ENCODE results near the gene MACF1. TPM values are rescaled to one million over a fixed set of nuclear protein-coding genes. Genes with fewer than 3 reads are reported as not detected.
A peak's percentile ranks its signal among the peaks of the same experiment; 100 is the strongest.

The MACF1 gene
- total and polyA plus RNA-seq, 10 donors, result 50.8 to 641 (median 414) TPM

DNA sequence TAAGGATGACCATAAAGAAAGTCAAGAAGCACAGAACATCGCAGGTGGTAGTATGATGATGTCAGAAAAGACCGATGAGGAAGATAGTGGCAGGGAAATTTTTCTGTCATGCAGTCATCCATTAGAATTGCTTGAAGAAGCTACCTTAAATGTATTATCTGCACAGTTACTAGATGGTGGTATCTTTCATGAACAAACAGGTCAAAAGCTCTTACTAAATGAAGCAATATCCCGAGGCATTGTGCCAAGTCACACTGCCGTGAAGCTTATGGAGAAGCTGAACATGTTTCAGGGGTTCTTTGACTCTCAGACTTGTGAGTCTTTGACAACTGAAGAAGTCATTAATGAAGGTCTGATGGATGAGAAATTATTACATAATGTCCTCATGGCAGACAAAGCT is 128.8 kb downstream of the MACF1 start:
- peak overlapping the region in 3 of 8 donors; percentile 13 to 24 (median 18) for H3K27ac ChIP-seq
- H3K4me3 ChIP-seq, result no peak overlapping the region
- H3K4me1 ChIP-seq, result peaks cover 0 to 70% (median 5%) of the 10 kb centered on the region in 6 donors
- H3K9me3 ChIP-seq, result no peaks in the 10 kb centered on the region
- no peak for DNase-seq
- intact Hi-C loops (cut with DNase I; ENCODE audit: low total_unique reads), result no loop called here
- peaks cover 0 to 100% (median 72%) of the 10 kb centered on the region in 6 donors for H3K36me3 ChIP-seq
- 63 to 92% (median 78%) methylated on average over 4 of the region's 4 CpGs for WGBS, 5 donors
- TF ChIP-seq POLR2AphosphoS5 (IDR thresholded peaks at IDR 0.05), result no peak
- TF ChIP-seq, protein P1, sequence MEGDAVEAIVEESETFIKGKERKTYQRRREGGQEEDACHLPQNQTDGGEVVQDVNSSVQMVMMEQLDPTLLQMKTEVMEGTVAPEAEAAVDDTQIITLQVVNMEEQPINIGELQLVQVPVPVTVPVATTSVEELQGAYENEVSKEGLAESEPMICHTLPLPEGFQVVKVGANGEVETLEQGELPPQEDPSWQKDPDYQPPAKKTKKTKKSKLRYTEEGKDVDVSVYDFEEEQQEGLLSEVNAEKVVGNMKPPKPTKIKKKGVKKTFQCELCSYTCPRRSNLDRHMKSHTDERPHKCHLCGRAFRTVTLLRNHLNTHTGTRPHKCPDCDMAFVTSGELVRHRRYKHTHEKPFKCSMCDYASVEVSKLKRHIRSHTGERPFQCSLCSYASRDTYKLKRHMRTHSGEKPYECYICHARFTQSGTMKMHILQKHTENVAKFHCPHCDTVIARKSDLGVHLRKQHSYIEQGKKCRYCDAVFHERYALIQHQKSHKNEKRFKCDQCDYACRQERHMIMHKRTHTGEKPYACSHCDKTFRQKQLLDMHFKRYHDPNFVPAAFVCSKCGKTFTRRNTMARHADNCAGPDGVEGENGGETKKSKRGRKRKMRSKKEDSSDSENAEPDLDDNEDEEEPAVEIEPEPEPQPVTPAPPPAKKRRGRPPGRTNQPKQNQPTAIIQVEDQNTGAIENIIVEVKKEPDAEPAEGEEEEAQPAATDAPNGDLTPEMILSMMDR (IDR thresholded peaks at IDR 0.05 in 8 of 11, conservative IDR thresholded peaks at IDR 0.05 in 3 of 11), result no peak
- TF ChIP-seq POLR2A (IDR thresholded peaks at IDR 0.05), result no peak
- no peaks in the 10 kb centered on the region for H3K27me3 ChIP-seq (replicated peaks in 1 of 7)

DNA sequence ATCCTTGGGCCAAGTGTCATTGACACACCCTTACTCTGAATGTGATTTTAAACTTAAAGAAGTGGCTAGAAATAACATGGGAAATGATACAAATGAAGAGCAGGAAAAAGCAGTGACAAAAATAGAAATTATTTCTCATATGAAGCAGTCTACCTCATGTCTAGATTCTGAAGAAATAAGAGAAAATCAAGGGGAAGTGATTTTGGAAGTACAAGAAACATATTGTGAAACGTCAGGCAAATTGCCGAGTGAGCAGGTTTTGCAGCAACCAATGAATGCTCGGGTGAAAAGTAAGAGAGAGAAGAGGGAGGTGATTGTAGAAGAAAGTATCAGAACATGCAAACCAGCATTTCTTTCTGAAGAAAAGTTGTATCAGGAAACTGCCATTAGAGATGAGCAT is 130.7 kb downstream of the MACF1 start:
- Histone ChIP-seq H3K4me1 (peaks cover 0 to 51% (median 5%) of the 10 kb centered on the region in 6 donors), H3K27ac (peak overlapping the region in 1 of 8 donors; percentile 35), H3K9me3 (no peaks in the 10 kb centered on the region), H3K36me3 (peaks cover 0 to 100% (median 80%) of the 10 kb centered on the region in 6 donors), H3K27me3 (replicated peaks in 1 of 7) (no peaks in the 10 kb centered on the region), H3K4me3 (no peak overlapping the region)
- TF ChIP-seq, protein P1 (IDR thresholded peaks at IDR 0.05 in 8 of 11, conservative IDR thresholded peaks at IDR 0.05 in 3 of 11), result no peak
- TF ChIP-seq POLR2A (IDR thresholded peaks at IDR 0.05) (no peak), POLR2AphosphoS5 (IDR thresholded peaks at IDR 0.05) (no peak)
- intact Hi-C loops (cut with DNase I; ENCODE audit: low total_unique reads), result no loop called here
- no peak for DNase-seq
- WGBS, 5 donors, result 39 to 74% (median 50%) methylated on average over 3 of the region's 3 CpGs

DNA sequence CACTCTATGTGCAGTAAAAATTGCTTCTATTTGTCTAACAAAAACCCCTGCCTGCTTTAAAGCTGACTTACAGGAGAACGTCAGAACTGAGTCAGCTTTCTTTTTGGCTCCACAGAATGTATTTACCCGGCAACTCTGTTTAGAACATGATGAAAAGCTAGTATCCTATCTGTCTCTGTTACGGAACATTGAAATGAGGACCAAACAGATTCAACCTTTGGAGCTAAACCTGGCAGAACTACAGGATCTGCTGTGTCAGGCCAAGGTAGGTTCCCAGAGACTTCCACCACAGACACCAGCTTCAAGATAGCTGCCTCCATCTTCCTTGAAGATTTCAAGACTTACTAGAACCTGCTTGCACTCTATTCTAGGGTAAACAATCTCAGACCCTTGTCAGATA is 132.6 kb downstream of the MACF1 start:
- no peaks in the 10 kb centered on the region for H3K27me3 ChIP-seq (replicated peaks in 1 of 7)
- H3K4me3 ChIP-seq, result no peak overlapping the region
- WGBS, 5 donors, result 85 to 97% (median 94%) methylated on average over 3 of the region's 3 CpGs
- TF ChIP-seq POLR2AphosphoS5 (IDR thresholded peaks at IDR 0.05) (no peak), POLR2A (IDR thresholded peaks at IDR 0.05) (no peak)
- TF ChIP-seq, protein P1 (IDR thresholded peaks at IDR 0.05 in 8 of 11, conservative IDR thresholded peaks at IDR 0.05 in 3 of 11), result no peak
- no peak for DNase-seq
- no peak overlapping the region for H3K27ac ChIP-seq
- H3K4me1 ChIP-seq, result peaks cover 0 to 34% (median 5%) of the 10 kb centered on the region in 6 donors
- H3K36me3 ChIP-seq, result peaks cover 2 to 100% (median 83%) of the 10 kb centered on the region in 6 donors
- H3K9me3 ChIP-seq, result no peaks in the 10 kb centered on the region
- intact Hi-C loops (cut with DNase I; ENCODE audit: low total_unique reads), result no loop called here

DNA sequence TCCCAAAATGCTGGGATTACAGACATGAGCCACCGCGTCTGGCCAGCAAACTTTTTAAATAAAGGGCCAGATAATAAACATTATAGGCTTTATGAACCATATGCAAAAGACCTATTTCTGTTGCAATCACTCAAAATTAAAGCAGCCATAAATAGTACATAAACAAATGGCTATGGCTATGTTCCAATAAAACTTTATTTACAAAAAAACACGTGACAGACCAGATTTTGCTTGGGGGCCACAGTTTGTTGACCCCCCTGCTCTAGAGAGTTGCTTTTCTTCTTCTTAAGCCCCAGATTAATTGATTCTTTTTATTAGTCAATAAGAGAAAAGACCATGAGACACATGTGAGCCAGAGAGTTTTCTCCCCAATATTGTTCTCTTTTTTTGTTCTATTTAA is 138.3 kb downstream of the MACF1 start:
- WGBS, 5 donors, result 94 to 99% (median 96%) methylated on average over 3 of the region's 3 CpGs
- peaks cover 2 to 100% (median 89%) of the 10 kb centered on the region in 6 donors for H3K36me3 ChIP-seq
- intact Hi-C loops (cut with DNase I; ENCODE audit: low total_unique reads), result no loop called here
- no peak overlapping the region for H3K4me3 ChIP-seq
- no peak for DNase-seq
- no peaks in the 10 kb centered on the region for H3K27me3 ChIP-seq (replicated peaks in 1 of 7)
- H3K4me1 ChIP-seq, result peaks cover 0 to 3% (median 0%) of the 10 kb centered on the region in 6 donors
- H3K9me3 ChIP-seq, result no peaks in the 10 kb centered on the region
- no peak overlapping the region for H3K27ac ChIP-seq
- TF ChIP-seq, protein P1 (IDR thresholded peaks at IDR 0.05 in 8 of 11, conservative IDR thresholded peaks at IDR 0.05 in 3 of 11), result no peak
- TF ChIP-seq POLR2AphosphoS5 (IDR thresholded peaks at IDR 0.05) (no peak), POLR2A (IDR thresholded peaks at IDR 0.05) (no peak)

Measured in spleen (tissue), 11 donors.